Lung microvascular endothelial cell (primary cell): ENCODE data around the gene SMIM5. TPM values are rescaled to one million over a fixed set of nuclear protein-coding genes. Genes with fewer than 3 reads are reported as not detected.
A peak's percentile ranks its signal among the peaks of the same experiment; 100 is the strongest.

Source experiments
- DNase-seq, 2 donors: peaks; one replicate each; pipeline versions ENCODE4 v3.0.0 to v3.0.0-alpha.2; 2010; ENCODE audit warnings: low read depth in 2 of 2
- total RNA-seq: library from RNA; depleted of rRNA; stranded (reverse); fragments of >200 nt; gene quantifications from 2 replicates; pipeline ENCODE4 v1.2.1, GENCODE V29; 2014

Gene SMIM5
- total RNA-seq, 1 donor from 2014 or later = not detected

DNA sequence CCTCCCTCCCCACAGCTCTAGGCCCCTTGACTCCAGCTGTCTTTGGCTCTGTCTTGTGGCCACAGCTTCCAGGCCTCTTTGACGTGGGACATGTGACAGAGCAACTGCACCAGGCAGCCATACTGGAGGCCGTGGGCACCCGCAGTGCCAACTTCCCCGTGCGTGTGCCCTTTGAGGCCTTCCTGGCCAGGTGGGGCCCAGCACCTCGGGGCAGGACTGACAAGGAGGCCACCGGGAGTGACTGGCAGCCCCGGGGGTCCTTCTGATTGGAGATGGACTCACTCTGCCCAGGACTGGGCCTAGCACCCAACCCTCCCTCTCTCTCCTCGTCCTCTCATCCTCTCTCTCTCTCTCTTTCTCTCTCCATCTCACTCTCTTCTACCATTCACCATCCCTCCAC, 30.1 kb upstream of the SMIM5 start:
- DNase-seq = no peak

DNA sequence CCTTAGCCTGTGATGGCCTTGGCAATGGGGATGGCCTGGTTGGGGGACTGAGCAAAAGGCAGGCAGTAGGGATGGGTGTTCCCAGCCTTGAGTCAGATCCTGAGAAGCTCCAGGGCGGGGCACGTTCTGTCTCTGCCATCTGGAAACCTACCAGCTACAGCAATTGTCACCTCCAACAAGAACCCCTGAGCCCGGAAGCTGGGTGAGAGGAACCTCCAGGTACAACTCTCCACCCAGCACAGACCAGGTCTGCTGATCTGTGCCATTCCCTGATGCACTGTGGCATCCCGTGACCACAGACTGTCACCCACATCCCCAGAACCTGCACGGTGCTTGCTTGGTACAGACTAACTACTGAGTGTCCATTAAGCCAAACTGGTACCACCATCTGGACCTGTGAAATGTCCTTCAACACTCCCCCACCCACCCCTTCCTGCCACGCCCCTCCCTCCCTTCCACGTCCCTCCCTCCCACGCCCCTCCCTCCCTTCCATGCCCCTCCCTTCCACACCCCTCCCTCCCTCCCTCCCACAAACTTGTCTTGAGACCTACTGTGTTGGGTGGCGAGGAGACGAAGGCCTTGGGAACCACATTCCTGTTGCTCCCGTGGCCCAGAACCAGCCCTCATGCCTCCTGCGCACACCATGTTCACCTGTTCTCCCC, 29.1 kb upstream of the SMIM5 start:
- DNase-seq = no peak

DNA sequence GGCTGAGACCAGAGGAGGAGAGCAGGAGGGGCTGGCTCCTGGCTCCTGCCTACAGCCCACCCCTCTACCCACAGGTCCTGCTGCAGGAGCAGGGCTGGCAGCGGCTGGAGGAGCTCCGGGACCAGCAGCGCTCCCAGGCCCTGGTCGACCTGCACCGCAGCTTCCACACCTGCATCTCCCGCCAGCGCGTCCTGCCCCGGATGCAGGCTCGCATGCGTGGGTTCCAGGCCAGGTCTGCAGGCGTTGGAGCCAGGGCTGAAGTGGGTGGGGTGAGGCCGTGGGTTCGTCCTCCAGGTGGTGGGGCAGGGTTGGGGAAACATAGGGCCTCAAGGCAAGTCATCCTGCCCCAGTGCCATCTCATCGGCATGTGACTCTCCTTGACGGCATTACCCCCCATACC, 27.4 kb upstream of the SMIM5 start:
- DNase-seq = no peak

DNA sequence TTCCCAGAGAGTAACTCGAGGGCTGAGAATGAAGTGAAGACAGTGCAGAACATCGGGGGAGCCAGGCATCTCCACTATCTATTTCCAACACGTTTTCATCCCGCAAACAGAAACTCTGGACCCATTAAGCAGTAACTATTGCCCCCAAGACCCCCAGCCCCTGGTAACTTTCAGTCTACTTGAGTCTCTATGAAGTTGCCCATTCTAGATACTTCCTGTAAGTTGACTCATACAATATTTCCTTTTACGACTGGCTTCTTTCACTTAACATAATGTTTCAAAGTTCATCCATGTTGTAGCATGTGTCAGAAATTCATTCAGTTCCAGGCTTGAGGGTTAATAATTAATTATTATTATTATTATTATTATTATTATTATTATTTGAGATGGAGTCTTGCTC, 26.1 kb upstream of the SMIM5 start:
- DNase-seq = no peak

DNA sequence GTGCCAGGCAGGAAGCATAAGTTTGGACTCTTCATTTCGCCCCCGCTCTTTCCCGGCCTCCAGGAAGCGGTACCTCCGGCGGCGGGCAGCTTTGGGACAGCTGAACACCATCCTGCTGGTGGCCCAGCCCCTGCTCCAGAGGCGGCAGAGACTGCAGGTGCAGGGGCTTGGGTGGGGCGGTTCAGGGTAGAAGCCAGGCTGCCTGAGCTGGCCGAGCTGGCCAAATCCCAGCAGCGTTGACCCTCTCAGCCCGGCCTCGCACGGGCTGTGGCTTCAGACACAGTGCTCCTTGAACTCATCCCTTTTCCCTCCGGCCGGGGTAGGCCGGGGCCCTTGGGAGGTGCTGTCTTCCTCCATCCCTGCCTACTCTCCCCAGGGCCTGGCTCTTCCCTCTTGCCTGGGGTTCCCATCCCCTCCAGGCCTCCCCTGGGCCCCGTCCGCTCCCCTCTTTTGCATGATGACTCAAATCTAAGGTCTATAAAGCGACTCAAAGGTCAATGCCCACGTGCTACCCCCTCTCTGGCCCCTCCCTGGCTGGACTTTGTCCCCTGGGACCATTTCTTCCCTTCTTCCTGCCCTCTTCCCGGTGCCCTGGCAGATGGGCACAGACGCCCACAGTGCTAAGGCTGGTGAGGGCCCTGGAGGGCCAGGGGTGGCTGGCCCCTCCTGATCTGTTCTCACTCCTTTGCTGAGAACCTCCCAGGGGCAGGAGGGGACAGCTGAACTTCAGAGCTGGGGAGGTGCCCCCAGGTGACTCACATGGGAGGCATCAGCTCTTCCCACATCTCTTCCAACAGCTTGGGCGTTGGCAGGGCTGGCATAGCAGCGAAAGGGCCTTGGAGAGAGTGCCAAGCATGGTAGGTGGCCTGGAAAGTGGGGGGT, 22.9 kb upstream of the SMIM5 start:
- no peak for DNase-seq

DNA sequence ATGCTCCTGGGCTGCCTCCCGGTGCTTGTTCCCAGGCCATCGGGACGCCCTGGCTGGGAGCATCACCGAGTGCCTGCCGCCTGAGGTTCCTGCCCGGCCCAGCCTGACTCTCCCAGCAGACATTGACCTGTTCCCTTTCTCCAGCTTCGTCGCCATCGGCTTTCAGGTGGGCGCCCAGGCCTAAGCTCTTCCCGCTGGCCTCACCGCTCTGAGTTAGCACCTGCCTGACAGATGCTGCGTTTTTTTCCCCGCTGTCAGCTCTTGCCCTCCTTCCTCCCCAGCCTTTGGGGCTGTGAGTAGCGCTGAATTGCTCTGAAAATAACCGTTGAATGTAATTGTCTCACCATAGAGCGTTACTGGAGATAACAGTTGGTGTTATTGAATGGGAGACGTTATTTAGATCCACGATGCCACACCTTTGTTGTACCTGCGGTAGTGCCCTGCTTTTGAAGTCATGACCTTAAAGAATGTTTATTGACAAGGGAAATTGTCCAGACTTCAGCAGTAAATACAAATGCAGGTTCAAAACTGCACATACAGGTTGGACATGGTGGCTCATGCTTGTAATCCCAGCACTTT, 21.3 kb upstream of the SMIM5 start:
- no peak for DNase-seq

DNA sequence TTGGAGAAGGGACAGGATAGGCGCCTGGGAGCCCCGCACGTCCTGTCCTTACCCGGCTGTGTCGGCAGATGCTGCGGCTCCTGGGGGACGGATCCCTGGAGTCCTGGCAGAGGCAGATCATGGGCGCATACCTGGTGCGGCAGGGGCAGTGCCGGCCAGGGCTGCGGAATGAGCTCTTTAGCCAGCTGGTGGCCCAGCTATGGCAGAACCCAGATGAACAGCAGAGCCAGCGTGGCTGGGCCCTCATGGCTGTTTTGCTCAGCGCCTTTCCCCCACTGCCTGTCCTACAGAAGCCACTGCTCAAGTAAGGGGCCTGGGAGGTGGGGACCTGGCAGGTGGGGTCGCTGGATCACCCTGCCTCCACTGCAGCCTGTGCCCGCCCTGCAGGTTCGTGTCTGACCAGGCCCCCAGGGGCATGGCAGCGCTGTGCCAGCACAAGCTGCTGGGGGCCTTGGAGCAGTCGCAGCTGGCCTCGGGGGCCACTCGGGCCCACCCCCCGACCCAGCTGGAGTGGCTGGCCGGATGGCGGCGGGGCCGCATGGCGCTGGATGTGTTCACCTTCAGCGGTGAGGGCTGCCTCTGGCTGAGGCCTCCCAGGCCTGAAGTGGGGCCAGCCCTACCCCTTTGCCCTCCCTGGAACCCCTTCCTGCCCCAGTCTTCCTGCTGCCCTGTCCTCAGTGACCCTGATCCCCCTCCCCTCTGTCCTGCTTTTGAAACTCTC, 20.2 kb upstream of the SMIM5 start:
- no peak for DNase-seq

DNA sequence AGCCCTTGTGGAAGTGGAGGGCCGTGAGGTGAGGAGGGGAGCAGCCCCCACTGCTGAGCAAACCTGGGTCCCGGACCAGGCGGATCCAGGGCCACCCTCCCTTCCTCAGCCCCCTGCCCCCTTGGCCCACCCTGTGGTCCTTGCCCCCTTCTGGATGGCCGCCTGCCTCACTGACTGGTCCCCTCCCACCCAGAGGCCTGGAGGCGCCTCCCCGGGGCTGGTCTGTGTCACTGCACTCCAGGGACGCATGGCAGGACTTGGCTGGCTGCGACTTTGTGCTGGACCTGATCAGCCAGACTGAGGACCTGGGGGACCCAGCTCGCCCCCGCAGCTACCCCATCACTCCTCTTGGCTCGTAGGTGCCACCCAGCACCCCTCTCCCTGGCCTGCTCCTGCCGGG, 19.2 kb upstream of the SMIM5 start:
- no peak for DNase-seq

DNA sequence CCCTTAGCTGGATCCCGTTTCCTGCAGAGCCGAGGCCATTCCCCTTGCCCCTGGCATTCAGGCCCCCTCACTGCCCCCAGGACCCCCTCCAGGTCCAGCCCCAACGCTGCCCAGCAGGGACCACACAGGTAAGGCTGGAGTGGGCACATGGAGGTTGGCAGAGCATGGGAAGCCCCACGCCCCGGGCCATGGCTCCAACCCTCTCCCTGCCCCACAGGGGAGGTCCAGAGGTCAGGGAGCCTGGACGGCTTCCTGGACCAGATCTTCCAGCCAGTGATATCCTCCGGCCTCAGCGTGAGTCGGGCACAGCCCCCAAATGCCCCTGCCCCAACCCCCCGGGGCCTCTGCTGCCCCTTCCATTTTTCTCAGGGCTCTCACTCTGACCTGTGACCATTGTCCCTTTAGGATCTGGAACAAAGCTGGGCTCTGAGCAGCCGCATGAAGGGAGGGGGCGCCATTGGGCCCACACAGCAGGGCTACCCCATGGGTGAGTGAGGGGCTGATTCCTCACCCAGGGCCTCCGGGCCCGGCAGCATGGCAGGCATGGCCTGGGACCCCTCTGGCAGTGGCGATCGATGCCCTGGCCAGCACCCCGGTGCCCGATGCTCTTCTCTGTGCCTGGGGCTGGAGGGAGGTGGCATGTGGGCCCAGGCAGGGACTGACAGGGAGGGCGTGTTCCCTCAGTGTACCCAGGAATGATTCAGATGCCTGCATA, 18.5 kb upstream of the SMIM5 start:
- no peak for DNase-seq

DNA sequence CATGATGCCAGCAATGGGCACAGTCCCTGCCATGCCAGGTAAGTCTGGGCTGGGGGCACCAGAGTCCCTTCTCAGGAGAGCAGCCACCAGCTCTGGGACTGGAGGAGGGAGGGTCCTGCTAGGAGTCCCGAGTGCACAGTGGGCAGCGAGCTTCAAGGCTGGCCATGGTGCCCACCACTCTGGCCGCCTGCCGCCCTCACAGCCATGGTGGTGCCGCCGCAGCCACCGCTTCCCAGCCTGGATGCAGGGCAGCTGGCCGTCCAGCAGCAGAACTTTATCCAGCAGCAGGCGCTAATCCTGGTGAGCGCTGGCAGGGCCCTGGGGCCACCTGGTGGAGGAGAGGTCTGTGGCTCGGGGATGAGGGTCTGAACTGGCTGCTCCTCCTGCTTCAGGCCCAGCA, 17.9 kb upstream of the SMIM5 start:
- DNase-seq = no peak

DNA sequence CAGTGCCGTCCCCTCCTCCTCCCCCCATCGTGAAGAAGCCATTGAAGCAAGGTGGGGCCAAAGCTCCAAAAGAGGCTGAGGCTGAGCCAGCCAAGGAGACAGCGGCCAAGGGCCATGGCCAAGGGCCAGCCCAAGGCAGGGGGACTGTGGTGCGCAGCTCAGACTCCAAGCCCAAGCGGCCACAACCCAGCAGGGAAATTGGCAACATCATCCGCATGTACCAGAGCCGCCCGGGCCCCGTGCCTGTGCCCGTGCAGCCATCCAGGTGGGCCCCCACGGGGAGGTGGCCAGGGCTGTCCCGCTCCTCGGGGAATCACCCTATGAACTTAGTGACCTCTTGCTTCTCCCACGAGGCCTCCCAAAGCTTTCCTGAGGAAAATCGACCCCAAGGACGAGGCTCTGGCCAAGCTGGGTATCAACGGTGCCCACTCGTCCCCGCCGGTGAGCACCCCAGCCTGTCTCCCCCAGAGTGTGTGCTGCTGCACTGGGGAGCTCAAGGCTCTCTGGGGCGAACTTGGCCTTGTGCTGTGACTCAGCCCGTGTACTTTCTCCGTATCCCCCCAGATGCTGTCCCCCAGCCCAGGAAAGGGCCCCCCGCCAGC, 16.6 kb upstream of the SMIM5 start:
- DNase-seq = no peak

DNA sequence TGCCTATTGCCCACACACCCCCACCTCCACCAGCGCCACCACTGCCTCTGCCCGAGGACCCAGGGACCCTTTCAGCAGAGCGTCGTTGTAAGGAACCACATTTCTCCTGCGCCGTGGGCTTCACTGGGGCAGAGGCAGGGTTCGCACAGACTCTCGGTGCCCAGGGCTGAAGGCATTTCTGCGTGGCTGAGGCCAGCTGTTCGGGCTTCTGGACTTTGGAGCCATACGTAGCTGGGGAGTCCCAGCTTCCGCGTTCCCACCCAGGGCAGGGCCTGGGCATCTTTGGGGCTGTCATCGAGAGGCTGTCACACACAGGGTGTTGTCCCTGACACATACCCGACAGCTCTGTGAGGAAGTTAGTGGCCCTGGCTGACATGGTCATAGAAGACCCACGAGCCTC, 16.0 kb upstream of the SMIM5 start:
- no peak for DNase-seq

DNA sequence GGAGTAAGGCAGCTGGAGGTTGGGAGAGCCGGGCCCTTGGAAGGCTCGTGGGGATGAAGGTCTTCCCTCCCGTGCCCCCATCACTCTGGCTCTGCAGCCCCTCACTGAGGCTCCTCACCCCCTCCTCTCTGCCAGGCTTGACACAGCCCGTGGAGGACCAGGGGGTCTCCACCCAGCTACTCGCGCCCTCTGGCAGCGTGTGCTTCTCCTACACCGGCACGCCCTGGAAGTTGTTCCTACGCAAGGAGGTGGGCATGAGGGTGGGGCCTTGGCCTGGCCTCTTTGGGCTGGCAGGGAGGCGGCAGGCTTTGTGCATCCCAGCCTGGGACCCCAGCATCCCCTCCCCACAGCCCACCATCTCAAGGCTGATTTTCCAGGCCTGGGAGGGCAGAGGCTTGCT, 15.6 kb upstream of the SMIM5 start:
- DNase-seq = no peak

DNA sequence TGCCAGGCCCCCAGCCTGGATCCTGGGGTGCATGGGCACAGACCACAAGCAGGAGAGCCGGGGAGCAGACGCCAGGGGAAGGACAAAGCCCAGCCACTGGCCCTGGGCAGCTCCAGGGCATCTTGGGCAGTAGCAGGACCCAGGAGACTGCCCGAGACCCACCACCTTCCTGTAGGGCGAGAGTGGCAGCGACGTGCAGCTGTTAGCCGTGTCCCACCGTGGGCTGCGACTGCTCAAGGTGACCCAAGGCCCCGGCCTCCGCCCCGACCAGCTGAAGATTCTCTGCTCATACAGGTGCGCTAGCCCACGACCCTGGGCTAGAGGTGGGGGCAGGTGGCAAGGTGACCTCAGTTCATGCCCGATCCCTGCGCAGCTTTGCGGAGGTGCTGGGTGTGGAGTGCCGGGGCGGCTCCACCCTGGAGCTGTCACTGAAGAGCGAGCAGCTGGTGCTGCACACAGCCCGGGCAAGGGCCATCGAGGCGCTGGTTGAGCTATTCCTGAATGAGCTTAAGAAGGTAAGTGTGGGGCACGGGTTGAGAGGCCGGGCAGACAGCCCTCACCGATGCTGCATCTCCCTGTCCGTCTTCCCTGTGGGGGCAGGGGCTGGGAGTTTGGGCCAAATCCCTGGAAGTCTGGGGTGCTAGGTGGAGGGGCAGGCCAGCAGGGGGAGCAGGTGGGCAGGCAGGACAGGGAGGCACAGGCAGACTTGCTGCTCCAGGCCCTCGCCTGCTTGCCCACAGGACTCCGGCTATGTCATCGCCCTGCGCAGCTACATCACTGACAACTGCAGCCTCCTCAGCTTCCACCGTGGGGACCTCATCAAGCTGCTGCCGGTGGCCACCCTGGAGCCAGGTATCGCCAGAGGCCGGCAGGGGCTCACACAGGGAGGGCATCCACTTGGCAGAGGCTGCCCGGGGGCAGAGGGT, 13.5 kb upstream of the SMIM5 start:
- DNase-seq = peak; percentile 50 to 61

DNA sequence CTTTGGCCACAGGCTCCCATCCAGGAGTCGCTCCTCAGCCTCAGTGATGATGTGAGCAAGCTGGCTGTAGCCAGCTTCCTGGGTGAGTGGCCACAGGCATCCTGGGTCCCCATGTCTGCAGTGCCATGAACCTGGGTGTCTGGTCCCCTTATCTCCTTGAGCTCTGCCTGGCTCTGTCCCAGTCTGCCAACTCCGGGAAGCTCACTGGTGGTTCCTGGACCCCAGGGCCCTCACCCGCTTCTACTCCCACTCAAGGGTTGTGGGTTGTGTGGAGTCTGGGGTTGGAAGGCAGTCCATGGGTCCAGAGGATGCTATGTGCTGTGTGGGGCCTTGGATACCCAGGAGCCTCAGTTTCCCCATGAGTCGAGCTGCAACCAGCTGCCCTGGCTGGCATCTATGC, 11.7 kb upstream of the SMIM5 start:
- DNase-seq = no peak

DNA sequence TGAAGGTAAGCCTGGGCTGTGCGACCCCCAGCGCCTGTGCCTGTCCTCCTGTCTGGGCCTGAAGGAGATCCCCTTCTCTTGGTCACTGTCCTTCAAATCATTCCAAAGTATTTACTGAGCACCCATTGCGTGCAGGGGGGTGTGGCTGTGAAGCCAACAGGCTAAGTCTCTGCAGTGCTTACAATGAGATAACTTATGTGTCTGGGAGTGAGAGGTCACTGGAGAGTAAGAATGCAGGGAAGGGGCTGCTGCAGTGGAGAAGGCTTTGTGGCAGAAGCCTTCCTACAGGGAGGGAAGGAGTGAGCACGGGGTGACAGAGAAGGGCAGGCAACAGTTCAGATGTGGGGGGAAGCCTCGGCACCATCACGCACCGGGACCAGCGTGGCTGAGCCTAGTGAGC, 11.2 kb upstream of the SMIM5 start:
- no peak for DNase-seq

DNA sequence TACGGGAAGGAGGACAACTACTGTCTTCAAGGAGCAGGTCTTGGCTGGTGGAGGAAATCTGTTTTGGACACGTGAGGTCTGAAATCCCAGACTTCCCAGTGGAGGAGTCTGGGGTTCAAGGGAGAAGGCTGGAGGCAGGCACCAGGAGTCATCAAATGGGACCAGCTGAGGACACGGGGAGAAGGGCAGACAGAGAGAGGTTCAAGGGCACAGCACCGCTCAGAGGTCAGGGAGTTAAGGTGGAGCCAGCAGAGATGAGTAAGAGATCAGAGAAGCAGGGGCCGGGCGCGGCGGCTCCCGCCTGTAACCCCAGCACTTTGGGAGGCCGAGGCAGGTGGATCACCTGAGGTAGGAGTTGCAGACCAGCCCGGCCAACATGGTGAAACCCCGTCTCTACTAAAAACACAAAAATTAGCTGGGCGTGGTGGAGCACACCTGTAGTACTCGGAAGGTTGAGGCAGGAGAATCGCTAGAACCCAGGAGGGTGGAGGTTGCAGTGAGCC, 10.4 kb upstream of the SMIM5 start:
- no peak for DNase-seq

DNA sequence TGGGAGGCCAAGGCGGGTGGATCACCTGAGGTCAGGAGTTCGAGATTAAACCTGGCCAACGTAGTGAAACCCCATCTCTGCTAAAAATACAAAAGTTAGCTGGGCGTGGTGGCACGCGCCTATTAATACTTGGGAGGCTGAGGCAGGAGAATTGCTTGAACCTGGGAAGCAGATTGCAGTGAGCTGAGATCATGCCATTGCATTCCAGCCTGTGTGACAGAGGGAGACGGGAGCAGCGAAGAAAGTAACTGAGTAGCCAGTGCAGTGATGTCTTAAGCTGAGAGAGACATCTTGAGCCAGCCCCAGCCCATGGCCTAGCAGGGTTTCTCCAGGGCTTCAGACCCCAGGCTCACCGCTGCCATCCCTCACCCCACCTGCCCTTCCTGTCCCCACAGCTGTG, 9.8 kb upstream of the SMIM5 start:
- no peak for DNase-seq

DNA sequence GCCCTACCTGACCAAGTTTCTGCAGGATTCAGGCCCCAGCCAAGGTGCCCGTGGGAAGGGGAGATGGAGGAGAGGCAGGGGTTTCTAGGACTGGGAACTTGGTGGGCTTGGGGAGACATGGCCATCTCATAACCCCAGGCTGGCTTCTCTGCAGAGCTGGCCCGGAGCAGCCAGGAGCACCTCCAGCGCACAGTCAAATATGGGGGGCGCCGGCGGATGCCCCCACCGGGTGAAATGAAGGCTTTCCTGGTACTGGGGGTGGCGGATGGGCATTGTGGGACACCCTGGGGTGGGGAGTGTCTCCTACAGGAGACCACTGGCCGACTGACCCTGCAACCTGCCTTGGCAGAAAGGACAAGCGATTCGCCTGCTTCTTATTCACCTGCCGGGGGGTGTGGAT, 9.2 kb upstream of the SMIM5 start:
- no peak for DNase-seq
